HG02840 (cell line): ENCODE results near the gene FBLN2.

Experiments used
- ATAC-seq: cut with Tn5 transposase; IDR thresholded peaks from one replicate; pipeline ENCODE4 v1.9.1; 2021; ENCODE audit warnings: mild to moderate bottlenecking, moderate library complexity, moderate number of reproducible peaks; ENCODE audit not compliant: unreplicated experiment, low FRiP score

FBLN2 gene

GRCh38 chr3:13563321-13563720 is 14.4 kb downstream of the FBLN2 start:
- no peak for ATAC-seq

- ATAC-seq: no peak
These were observed 15.0 kb downstream of the FBLN2 start for GRCh38 chr3:13563911-13564310.

DNA sequence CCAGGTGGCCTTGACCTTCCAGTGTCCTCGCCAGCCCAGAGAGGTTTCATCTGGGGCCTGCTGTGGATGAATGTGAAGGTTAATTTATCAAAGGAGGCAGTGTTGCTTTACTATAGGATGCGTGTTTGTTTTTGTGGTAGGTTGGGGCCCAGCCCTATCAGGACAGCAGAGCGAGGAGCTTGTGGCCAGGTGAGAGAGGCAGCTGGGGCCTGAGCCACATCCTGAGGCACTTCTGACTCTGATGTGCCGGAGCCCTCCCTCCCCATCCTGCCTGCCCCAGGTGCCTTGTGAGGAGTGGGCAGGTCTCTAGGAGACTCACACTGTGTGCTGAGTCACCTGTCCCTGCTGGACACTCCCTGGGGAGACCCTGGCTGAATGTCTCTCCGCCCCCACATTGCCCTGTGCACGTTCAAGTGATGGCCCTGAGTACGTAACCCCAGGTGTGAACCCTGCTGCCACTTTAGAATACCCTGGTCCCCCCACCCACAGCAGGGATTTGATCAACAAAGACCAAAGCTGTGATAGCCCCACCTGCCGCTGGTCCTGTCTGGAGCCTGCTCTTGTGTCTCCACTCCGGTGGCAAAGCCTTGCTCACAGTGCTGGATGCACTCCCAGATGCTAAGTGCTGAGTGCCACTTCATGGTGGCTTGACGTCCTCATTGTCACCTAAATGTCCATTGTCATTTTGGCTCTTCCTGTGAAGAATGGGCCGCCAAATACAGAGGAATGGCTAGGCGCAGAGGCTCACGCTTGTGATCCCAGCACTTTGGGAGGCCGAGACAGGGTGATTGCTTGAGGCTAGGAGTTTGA is 16.0 kb downstream of the FBLN2 start:
- no peak for ATAC-seq

DNA sequence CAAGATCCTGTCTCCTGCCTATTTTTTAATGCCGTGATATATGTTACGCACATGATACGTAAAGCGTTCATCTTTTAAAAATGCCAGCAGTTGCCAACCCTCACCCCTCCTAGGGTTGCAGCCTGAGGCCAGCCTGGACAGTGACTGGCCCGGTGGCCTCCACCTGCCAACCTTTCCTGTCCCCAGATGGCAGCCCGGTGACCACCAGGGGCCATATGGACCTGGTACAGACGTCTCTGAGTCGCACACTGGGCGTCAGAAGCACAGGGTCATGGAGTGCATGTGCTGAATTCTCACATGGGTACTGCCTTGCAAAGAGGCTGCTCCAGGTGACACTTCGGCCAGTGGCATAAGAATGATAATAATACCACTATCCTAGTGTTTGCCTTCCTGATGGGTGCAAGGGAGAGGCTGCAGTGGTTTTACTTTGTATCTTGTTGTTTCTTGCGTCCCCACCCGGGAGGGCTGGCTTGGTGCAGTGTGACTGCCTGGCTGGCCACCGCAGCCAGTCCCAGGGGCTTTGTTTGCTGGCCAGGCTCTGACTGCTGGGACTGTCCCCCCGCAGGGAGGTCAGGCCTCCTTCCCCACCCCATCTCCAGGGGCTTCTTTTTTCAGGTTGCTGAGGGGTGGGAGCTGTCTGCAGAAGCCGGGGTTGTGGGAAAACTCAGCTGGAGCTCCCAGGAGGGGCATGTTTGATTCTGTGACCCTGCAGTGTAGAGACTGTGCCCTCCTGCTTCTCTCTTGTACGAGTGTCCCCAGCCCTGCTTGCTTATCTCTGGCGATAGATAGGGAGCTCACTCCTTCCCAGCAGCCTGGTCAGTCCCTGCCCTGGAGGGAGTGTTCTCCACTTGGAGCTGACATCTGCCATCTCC is 16.9 kb downstream of the FBLN2 start:
- ATAC-seq: no peak

DNA sequence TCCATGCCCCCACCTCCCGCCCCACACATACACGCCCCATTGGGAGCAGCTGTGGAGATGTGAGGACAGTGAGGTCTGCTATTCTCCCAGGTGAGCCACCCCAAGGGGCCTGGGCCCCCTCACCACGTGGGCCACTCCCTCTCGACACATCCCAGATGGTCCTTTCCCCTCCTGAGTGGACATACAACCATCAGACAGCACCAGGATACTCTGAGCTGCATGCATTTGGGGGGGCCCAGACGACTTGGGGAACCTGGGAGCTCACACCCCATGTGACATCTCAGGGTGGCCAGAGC is 17.5 kb downstream of the FBLN2 start:
- ATAC-seq: no peak

- ATAC-seq: no peak
These were observed 17.9 kb downstream of the FBLN2 start for GRCh38 chr3:13566769-13567310.

DNA sequence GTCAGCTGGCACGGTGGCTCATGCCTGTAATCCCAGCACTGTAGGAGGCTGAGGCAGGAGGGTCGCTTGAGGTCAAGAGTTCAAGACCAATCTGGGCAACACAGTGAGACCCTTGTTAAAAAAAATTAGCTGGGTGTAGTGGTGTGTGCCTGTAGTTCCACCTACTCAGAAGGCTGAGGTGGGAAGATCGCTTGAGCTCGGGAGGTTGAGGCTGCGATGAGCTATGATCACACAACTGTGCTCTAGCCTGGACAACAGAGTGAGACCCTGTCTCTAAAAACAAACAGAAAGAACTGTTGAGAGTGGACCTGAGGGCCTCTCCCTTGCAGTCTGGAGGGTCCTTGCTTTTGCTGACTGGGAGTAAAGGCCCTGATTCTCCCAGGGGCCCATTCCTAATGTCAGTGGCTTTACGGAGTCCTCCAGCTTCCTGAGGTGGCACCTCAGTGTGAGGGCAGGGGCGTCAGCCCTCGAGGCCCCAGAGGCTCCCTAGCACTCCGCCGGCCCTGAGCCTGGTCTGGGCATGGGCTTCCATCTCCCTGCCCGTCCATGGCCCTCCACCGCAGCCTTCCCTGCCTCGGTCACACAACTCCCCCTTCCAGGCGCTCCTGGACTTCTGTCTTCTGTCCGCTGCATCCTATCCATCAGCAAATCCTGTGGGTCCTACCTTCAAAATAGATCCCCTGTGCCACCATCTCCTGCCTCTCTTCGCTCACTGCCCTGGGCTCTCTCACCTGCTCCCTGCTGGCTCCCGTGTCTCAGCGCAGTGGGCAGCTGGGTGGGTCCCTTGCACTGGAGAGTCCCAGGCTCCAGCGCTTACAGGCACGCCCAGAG is 19.0 kb downstream of the FBLN2 start:
- ATAC-seq: no peak

DNA sequence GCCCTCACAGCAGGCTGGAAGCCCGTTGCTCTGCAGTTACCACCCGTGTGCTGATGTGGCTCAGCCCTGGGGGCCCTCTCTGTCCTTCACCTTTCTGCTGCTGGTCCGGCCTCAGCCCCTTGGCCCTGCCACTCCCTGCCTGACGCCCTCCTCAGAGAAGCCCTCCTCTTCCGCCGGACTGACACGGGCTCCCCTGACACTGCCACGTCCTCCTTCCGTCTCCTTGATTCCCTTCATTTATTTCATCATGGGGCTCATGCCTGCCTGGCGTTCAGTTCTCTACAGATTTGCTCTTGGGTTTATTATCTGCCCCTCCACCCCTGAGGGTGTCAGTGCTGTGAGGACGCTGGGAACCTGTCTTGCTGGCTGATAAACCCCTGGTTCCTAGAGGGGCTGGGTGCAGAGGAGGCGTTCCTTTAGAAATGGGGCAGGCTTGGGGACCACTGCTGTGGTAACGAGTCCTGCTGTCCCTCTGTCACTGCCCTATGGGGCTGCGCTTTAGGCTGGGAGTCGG is 19.6 kb downstream of the FBLN2 start:
- no peak for ATAC-seq

GRCh38 chr3:13569201-13569600 is 20.3 kb downstream of the FBLN2 start:
- ATAC-seq: no peak

DNA sequence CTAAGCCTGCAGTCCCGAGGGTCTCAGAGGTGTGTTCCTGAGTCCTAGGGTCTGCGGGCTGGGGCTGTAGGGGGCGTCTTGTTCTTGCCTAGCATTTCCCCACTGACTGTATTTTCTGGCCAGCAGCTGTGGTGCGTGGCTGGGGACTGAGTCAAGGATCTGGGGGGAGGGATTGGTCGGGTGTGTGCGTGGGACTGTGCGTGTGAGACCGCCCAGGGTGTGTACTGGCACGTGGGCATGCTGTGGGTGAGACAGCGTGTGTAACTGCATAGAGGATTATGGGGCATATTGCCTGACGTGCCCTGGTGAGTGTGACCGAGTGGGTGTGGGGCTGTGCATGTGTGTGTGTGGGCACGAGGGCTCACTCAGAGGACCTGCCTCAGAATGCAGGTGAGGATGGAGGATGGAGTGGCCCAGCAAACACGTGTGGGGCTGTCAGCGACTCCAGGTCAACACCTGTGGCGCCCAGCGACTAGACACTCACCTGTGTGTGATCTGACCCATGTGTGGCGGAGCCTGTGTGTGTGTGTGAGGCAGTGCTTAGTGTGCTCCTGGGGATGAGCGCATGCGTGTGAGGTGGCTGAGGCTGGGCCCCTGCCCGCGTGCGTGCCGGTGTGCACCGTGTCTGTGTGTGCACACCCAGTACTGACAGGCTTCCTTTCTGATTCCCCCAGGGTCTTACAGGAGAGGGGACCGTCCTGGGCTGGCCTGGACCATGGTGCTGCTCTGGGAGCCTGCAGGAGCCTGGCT is 20.9 kb downstream of the FBLN2 start:
- ATAC-seq: no peak

DNA sequence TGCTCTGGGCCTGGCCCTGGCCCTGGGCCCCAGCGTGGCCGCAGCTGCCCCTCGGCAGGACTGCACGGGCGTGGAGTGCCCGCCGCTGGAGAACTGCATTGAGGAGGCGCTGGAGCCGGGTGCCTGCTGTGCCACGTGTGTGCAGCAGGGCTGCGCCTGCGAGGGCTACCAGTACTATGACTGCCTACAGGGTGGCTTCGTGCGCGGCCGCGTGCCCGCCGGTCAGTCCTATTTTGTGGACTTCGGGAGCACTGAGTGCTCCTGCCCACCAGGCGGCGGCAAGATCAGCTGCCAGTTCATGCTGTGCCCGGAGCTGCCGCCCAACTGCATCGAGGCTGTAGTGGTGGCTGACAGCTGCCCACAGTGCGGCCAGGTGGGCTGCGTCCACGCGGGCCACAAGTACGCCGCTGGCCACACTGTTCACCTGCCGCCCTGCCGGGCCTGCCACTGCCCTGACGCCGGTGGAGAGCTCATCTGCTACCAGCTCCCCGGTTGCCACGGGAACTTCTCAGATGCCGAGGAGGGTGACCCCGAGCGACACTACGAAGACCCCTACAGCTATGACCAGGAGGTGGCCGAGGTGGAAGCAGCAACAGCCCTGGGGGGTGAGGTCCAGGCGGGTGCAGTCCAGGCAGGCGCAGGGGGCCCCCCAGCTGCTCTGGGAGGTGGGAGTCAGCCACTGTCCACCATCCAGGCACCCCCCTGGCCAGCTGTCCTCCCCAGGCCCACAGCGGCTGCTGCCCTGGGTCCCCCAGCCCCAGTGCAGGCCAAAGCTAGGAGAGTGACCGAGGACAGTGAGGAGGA is 21.7 kb downstream of the FBLN2 start:
- ATAC-seq: no peak

GRCh38 chr3:13571264-13571663 is 22.3 kb downstream of the FBLN2 start:
- no peak for ATAC-seq

- ATAC-seq: no peak
These were observed 23.2 kb downstream of the FBLN2 start for GRCh38 chr3:13571831-13572750.

DNA sequence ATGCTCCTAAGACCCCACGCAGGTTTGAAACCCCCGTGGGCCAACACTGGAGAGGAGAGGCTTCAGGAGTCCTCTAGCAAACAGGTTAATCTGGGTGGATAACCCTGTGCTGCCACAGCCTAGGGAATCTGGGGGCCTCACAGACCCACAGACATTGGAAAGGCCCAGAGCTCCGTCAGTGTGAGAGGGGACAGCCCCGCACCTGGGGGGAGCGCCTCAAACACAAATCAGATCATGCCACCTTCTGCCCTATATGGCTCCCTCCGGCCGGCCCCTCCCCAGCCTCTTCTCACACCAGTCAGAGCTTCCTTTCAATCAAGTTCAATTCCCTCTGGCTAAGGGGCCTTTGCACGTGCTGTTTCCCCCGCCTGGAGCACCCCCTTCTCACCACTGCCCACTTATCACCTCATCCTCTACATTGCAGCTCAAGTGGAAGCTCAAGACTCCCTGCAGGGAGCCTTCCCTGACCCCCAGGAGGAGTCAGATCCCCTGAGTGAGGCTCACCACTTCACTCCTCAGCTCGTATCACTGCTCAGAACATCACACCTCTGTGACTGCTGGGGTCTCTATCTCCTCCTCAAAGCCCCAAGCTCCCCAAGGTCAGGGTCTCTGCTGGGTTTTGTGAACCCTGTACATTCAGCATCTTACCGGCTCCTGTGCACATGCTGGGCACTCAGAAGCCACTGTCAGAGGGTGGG is 24.1 kb downstream of the FBLN2 start:
- ATAC-seq: no peak

- no peak for ATAC-seq
These were observed 25.3 kb downstream of the FBLN2 start for GRCh38 chr3:13574083-13574797.

DNA sequence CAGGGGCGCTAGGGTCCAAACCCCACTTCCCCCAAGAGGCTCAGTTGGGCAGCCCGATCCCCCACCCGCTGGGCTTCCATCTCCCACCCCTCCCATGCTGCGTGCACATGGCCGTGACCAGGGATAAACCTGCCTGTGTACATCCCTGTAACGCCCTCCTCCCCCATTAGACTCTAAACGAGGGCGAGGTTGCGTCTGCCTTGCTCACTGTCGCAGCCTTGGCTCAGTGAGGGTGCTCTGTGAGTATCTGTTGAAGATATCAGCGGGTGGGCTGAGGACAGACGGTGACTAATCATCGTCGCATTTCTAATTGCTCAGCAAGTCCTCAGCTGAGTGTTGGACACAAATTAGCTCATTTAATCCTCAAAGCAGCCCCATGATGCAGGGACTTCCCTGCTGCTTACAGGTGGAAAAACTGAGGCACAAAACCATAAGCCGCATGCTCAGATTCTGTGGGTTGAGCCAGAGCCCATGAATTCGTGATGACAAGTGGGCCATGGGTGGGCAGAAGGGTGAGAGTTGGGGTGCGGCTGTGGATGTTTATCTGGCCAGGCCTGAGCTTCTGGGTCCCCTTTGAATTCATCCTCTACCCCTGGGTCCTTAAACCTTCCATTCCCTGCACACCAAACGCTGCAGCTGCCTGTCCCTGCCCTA is 26.0 kb downstream of the FBLN2 start:
- ATAC-seq: no peak
